ENCODE measurements around the gene CPLX3. TPM values are rescaled to one million over a fixed set of nuclear protein-coding genes. Genes with fewer than 3 reads are reported as not detected.
A peak's percentile ranks its signal among the peaks of the same experiment; 100 is the strongest.

Gene CPLX3
- total and polyA plus RNA-seq, 2 experiments from 2014 or later = not detected

- WGBS (ENCODE audit: low lambda C conversion rate, missing lambda C conversion rate) = 85% methylated on average over 9 of the region's 9 CpGs
- H3K4me2 ChIP-seq = peak overlapping the region; percentile 67
- TF ChIP-seq CTCF (IDR thresholded peaks at IDR 0.05; ENCODE audit: poor library complexity) (no peak), EZH2 (IDR thresholded peaks at IDR 0.05; ENCODE audit: borderline replicate concordance) (no peak), EZH2phosphoT487 (IDR thresholded peaks at IDR 0.05; ENCODE audit: low read depth, severe bottlenecking, unreplicated experiment) (no peak)
- H3K27ac ChIP-seq = no peak overlapping the region
- no peak overlapping the region for H3K4me3 ChIP-seq
- H3K9me3 ChIP-seq (ENCODE audit: low read depth) = no peaks in the 10 kb centered on the region
- peaks cover 99% of the 10 kb centered on the region for H3K79me2 ChIP-seq
- H2AFZ ChIP-seq = no peak overlapping the region
- no peaks in the 10 kb centered on the region for H3K9me2 ChIP-seq (replicated peaks; ENCODE audit: insufficient read depth)
- no peaks in the 10 kb centered on the region for H3K27me3 ChIP-seq
- no peak for DNase-seq (ENCODE audit: low spot score)
- no peaks in the 10 kb centered on the region for H3K36me3 ChIP-seq (replicated peaks; ENCODE audit: insufficient read depth, low read depth)
- peaks cover 37% of the 10 kb centered on the region for H3K4me1 ChIP-seq (ENCODE audit: insufficient read depth)
- H4K20me1 ChIP-seq (ENCODE audit: insufficient read depth, poor library complexity, severe bottlenecking) = peaks cover 88% of the 10 kb centered on the region
These were observed 37.7 kb upstream of the CPLX3 start for GRCh38 chr15:74788683-74789151.

- no peak overlapping the region for H2AFZ ChIP-seq
- WGBS (ENCODE audit: low lambda C conversion rate, missing lambda C conversion rate) = 77% methylated on average over 14 of the region's 14 CpGs
- H3K9me2 ChIP-seq (replicated peaks; ENCODE audit: insufficient read depth) = no peaks in the 10 kb centered on the region
- no peaks in the 10 kb centered on the region for H3K9me3 ChIP-seq (ENCODE audit: low read depth)
- H3K79me2 ChIP-seq = peaks cover 96% of the 10 kb centered on the region
- peak; percentile 47 for DNase-seq (ENCODE audit: low spot score)
- no peak overlapping the region for H3K27ac ChIP-seq
- no peak overlapping the region for H3K4me3 ChIP-seq
- H3K27me3 ChIP-seq = no peaks in the 10 kb centered on the region
- H3K4me2 ChIP-seq = peak overlapping the region; percentile 67
- no peaks in the 10 kb centered on the region for H3K36me3 ChIP-seq (replicated peaks; ENCODE audit: insufficient read depth, low read depth)
- H3K4me1 ChIP-seq (ENCODE audit: insufficient read depth) = peaks cover 32% of the 10 kb centered on the region
- TF ChIP-seq EZH2phosphoT487 (IDR thresholded peaks at IDR 0.05; ENCODE audit: low read depth, severe bottlenecking, unreplicated experiment) (no peak), CTCF (IDR thresholded peaks at IDR 0.05; ENCODE audit: poor library complexity) (no peak), EZH2 (IDR thresholded peaks at IDR 0.05; ENCODE audit: borderline replicate concordance) (no peak)
- peaks cover 84% of the 10 kb centered on the region for H4K20me1 ChIP-seq (ENCODE audit: insufficient read depth, poor library complexity, severe bottlenecking)
These were observed 37.2 kb upstream of the CPLX3 start for GRCh38 chr15:74789171-74789631.

- Histone ChIP-seq H2AFZ (no peak overlapping the region), H3K4me3 (no peak overlapping the region), H3K79me2 (peaks cover 95% of the 10 kb centered on the region), H3K4me1 (ENCODE audit: insufficient read depth) (peaks cover 30% of the 10 kb centered on the region), H3K27ac (peak overlapping the region; percentile 69), H4K20me1 (ENCODE audit: insufficient read depth, poor library complexity, severe bottlenecking) (peaks cover 79% of the 10 kb centered on the region), H3K27me3 (no peaks in the 10 kb centered on the region), H3K9me2 (replicated peaks; ENCODE audit: insufficient read depth) (no peaks in the 10 kb centered on the region), H3K4me2 (peak overlapping the region; percentile 67), H3K36me3 (replicated peaks; ENCODE audit: insufficient read depth, low read depth) (no peaks in the 10 kb centered on the region), H3K9me3 (ENCODE audit: low read depth) (no peaks in the 10 kb centered on the region)
- no peak for TF ChIP-seq CTCF (IDR thresholded peaks at IDR 0.05; ENCODE audit: poor library complexity)
- TF ChIP-seq EZH2 (IDR thresholded peaks at IDR 0.05; ENCODE audit: borderline replicate concordance) = no peak
- no peak for TF ChIP-seq EZH2phosphoT487 (IDR thresholded peaks at IDR 0.05; ENCODE audit: low read depth, severe bottlenecking, unreplicated experiment)
- WGBS (ENCODE audit: low lambda C conversion rate, missing lambda C conversion rate) = 76% methylated on average over 3 of the region's 3 CpGs
- DNase-seq (ENCODE audit: low spot score) = no peak
These were observed 36.7 kb upstream of the CPLX3 start for GRCh38 chr15:74789741-74790079.
